ENCODE data around the gene INO80E.

INO80E gene

DNA sequence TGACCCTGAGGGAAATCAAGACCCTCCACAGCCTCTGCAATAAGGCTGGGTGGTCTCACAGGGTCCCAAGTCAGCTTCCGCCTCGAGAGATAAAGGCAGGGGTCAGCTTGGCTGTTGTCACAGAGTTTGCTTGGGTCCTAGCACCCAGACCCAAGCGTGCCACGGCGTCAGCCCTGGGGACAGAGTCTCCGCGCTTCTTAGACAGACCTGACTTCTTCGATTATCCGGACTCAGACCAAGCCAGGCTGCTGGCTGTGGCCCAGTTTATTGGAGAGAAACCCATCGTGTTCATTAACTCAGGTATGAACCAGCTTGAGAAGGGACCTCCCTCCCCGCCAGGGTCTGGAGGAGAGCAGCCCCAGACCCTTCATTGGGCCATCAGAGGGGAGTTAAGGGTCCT is 27.5 kb downstream of the INO80E start:
- no peak overlapping the region for H2AFZ ChIP-seq (ENCODE audit: low read depth, low read length)
- no peak overlapping the region for H2BK120ac ChIP-seq (ENCODE audit: low read depth, low read length)
- H2BK12ac ChIP-seq (ENCODE audit: low read length in 2 of 2): no peak overlapping the region
- no peak overlapping the region for H3K9ac ChIP-seq (ENCODE audit: low read length)
- no peak overlapping the region for H3K4me3 ChIP-seq (ENCODE audit: insufficient read depth in 1 of 2, low read depth in 1 of 2, low read length in 2 of 2)
- no peak for DNase-seq
- H2AK5ac ChIP-seq (ENCODE audit: low read length, severe bottlenecking): no peak overlapping the region
- H3K23ac ChIP-seq (ENCODE audit: low read length in 2 of 2): no peak overlapping the region
- no peak overlapping the region for H2BK5ac ChIP-seq (ENCODE audit: low read depth, low read length, poor library complexity, severe bottlenecking)
- no peak overlapping the region for H3K4ac ChIP-seq (ENCODE audit: low read depth in 1 of 2, low read length in 2 of 2)
- H2BK15ac ChIP-seq (ENCODE audit: low read depth, poor library complexity, severe bottlenecking): no peak overlapping the region
- no peak overlapping the region for H3K27ac ChIP-seq (ENCODE audit: low read length, poor library complexity, severe bottlenecking)
- H3K36me3 ChIP-seq (ENCODE audit: control insufficient read depth in 1 of 2, insufficient read depth in 2 of 2, low read depth in 1 of 2, low read length in 2 of 2): no peaks in the 10 kb centered on the region
- WGBS: 83% methylated on average over 11 of the region's 11 CpGs
- H3K4me1 ChIP-seq (ENCODE audit: control insufficient read depth, insufficient read depth, low read depth, low read length): peaks cover 13% of the 10 kb centered on the region
- no peaks in the 10 kb centered on the region for H3K9me3 ChIP-seq (ENCODE audit: control insufficient read depth, low read length)
- H3K4me2 ChIP-seq (ENCODE audit: low read length, poor library complexity, severe bottlenecking): no peak overlapping the region
- H3K18ac ChIP-seq (ENCODE audit: low read depth in 1 of 2, low read length in 2 of 2): no peak overlapping the region
- H3K27me3 ChIP-seq (ENCODE audit: control insufficient read depth in 1 of 2, insufficient read depth in 1 of 2, low read length in 2 of 2): peaks cover 39 to 71% of the 10 kb centered on the region in 2 experiments
- no peak overlapping the region for H3K14ac ChIP-seq (ENCODE audit: low read length in 2 of 2)
- no peak overlapping the region for H4K91ac ChIP-seq (ENCODE audit: low read length)
- H3K79me1 ChIP-seq (replicated peaks; ENCODE audit: low read length, poor library complexity, severe bottlenecking): no peaks in the 10 kb centered on the region
- H4K8ac ChIP-seq (ENCODE audit: low read length): no peak overlapping the region

DNA sequence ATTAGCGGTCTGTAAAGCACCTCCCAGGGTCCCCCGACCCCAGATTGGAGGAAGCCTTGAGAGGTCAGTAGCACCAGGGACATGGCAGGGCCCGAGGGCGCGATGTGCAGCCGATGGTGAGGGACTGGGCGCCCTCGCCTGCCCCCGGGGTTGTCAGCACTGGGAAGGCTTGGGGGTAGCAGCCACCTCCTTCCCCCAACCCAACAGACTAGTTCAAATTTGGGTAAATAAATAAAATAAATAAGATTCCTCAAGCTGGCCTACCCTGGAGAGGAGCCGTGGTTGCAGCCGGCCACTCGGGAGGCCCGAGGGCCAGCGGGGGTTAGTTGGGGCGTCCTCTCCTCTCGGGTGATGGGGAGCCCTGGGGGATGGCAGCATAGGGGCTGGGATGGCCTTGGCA is 28.4 kb downstream of the INO80E start:
- Histone ChIP-seq H3K9ac (ENCODE audit: low read length) (no peak overlapping the region), H4K91ac (ENCODE audit: low read length) (no peak overlapping the region), H3K4me2 (ENCODE audit: low read length, poor library complexity, severe bottlenecking) (no peak overlapping the region), H2BK120ac (ENCODE audit: low read depth, low read length) (no peak overlapping the region), H3K27me3 (ENCODE audit: control insufficient read depth in 1 of 2, insufficient read depth in 1 of 2, low read length in 2 of 2) (peaks cover 47 to 76% of the 10 kb centered on the region in 2 experiments), H2BK15ac (ENCODE audit: low read depth, poor library complexity, severe bottlenecking) (no peak overlapping the region), H3K4me3 (ENCODE audit: insufficient read depth in 1 of 2, low read depth in 1 of 2, low read length in 2 of 2) (no peak overlapping the region), H3K23ac (ENCODE audit: low read length in 2 of 2) (no peak overlapping the region), H2AFZ (ENCODE audit: low read depth, low read length) (no peak overlapping the region), H3K18ac (ENCODE audit: low read depth in 1 of 2, low read length in 2 of 2) (no peak overlapping the region), H2AK5ac (ENCODE audit: low read length, severe bottlenecking) (no peak overlapping the region), H3K79me1 (replicated peaks; ENCODE audit: low read length, poor library complexity, severe bottlenecking) (no peaks in the 10 kb centered on the region), H3K36me3 (ENCODE audit: control insufficient read depth in 1 of 2, insufficient read depth in 2 of 2, low read depth in 1 of 2, low read length in 2 of 2) (no peaks in the 10 kb centered on the region), H2BK5ac (ENCODE audit: low read depth, low read length, poor library complexity, severe bottlenecking) (no peak overlapping the region), H3K4me1 (ENCODE audit: control insufficient read depth, insufficient read depth, low read depth, low read length) (peaks cover 12% of the 10 kb centered on the region), H4K8ac (ENCODE audit: low read length) (no peak overlapping the region), H3K27ac (ENCODE audit: low read length, poor library complexity, severe bottlenecking) (no peak overlapping the region), H3K4ac (ENCODE audit: low read depth in 1 of 2, low read length in 2 of 2) (no peak overlapping the region), H3K14ac (ENCODE audit: low read length in 2 of 2) (no peak overlapping the region), H3K9me3 (ENCODE audit: control insufficient read depth, low read length) (no peaks in the 10 kb centered on the region), H2BK12ac (ENCODE audit: low read length in 2 of 2) (no peak overlapping the region)
- no peak for DNase-seq
- WGBS: 91% methylated on average over 15 of the region's 16 CpGs

GRCh38 chr16:30025156-30025555 is 29.1 kb downstream of the INO80E start:
- Histone ChIP-seq H2BK5ac (ENCODE audit: low read depth, low read length, poor library complexity, severe bottlenecking) (no peak overlapping the region), H3K27me3 (ENCODE audit: control insufficient read depth in 1 of 2, insufficient read depth in 1 of 2, low read length in 2 of 2) (peaks cover 54 to 78% of the 10 kb centered on the region in 2 experiments), H3K4me3 (ENCODE audit: insufficient read depth in 1 of 2, low read depth in 1 of 2, low read length in 2 of 2) (no peak overlapping the region), H2AFZ (ENCODE audit: low read depth, low read length) (no peak overlapping the region), H3K14ac (ENCODE audit: low read length in 2 of 2) (peak overlapping the region in 1 of 2 experiments; percentile 44), H4K91ac (ENCODE audit: low read length) (no peak overlapping the region), H3K9ac (ENCODE audit: low read length) (no peak overlapping the region), H2AK5ac (ENCODE audit: low read length, severe bottlenecking) (no peak overlapping the region), H3K4ac (ENCODE audit: low read depth in 1 of 2, low read length in 2 of 2) (no peak overlapping the region), H3K9me3 (ENCODE audit: control insufficient read depth, low read length) (no peaks in the 10 kb centered on the region), H3K36me3 (ENCODE audit: control insufficient read depth in 1 of 2, insufficient read depth in 2 of 2, low read depth in 1 of 2, low read length in 2 of 2) (no peaks in the 10 kb centered on the region), H3K4me2 (ENCODE audit: low read length, poor library complexity, severe bottlenecking) (no peak overlapping the region), H2BK120ac (ENCODE audit: low read depth, low read length) (no peak overlapping the region), H2BK12ac (ENCODE audit: low read length in 2 of 2) (no peak overlapping the region), H3K18ac (ENCODE audit: low read depth in 1 of 2, low read length in 2 of 2) (no peak overlapping the region), H2BK15ac (ENCODE audit: low read depth, poor library complexity, severe bottlenecking) (no peak overlapping the region), H3K4me1 (ENCODE audit: control insufficient read depth, insufficient read depth, low read depth, low read length) (peaks cover 11% of the 10 kb centered on the region), H3K79me1 (replicated peaks; ENCODE audit: low read length, poor library complexity, severe bottlenecking) (no peaks in the 10 kb centered on the region), H3K23ac (ENCODE audit: low read length in 2 of 2) (no peak overlapping the region), H3K27ac (ENCODE audit: low read length, poor library complexity, severe bottlenecking) (no peak overlapping the region), H4K8ac (ENCODE audit: low read length) (no peak overlapping the region)
- no peak for DNase-seq
- 80% methylated on average over 20 of the region's 20 CpGs for WGBS

DNA sequence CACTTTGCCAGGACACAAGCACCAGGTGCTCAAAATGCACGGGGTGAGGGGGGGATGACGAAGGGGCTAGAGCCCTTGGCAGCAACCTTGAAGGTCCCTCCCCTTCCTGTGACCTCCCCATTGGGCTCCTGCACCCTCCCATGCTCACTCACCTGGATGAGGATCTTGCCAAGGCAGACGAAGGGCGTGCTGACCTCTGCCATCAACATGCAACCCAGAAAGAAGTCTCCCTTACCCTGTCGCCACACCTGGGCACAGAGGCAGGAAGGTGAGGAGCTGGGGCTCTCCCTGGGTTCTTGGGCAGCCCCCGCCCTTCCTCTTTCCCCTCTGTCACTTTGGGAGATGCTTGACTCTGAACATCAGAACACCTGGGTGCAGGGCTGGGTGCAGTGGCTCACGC is 29.5 kb downstream of the INO80E start:
- Histone ChIP-seq H3K4me3 (ENCODE audit: insufficient read depth in 1 of 2, low read depth in 1 of 2, low read length in 2 of 2) (no peak overlapping the region), H3K14ac (ENCODE audit: low read length in 2 of 2) (no peak overlapping the region), H3K9me3 (ENCODE audit: control insufficient read depth, low read length) (no peaks in the 10 kb centered on the region), H2BK120ac (ENCODE audit: low read depth, low read length) (no peak overlapping the region), H2BK15ac (ENCODE audit: low read depth, poor library complexity, severe bottlenecking) (no peak overlapping the region), H3K18ac (ENCODE audit: low read depth in 1 of 2, low read length in 2 of 2) (no peak overlapping the region), H2BK5ac (ENCODE audit: low read depth, low read length, poor library complexity, severe bottlenecking) (no peak overlapping the region), H3K4me1 (ENCODE audit: control insufficient read depth, insufficient read depth, low read depth, low read length) (peaks cover 14% of the 10 kb centered on the region), H3K4me2 (ENCODE audit: low read length, poor library complexity, severe bottlenecking) (no peak overlapping the region), H3K36me3 (ENCODE audit: control insufficient read depth in 1 of 2, insufficient read depth in 2 of 2, low read depth in 1 of 2, low read length in 2 of 2) (no peaks in the 10 kb centered on the region), H3K9ac (ENCODE audit: low read length) (no peak overlapping the region), H3K23ac (ENCODE audit: low read length in 2 of 2) (no peak overlapping the region), H2AFZ (ENCODE audit: low read depth, low read length) (no peak overlapping the region), H3K79me1 (replicated peaks; ENCODE audit: low read length, poor library complexity, severe bottlenecking) (no peaks in the 10 kb centered on the region), H4K91ac (ENCODE audit: low read length) (no peak overlapping the region), H3K4ac (ENCODE audit: low read depth in 1 of 2, low read length in 2 of 2) (no peak overlapping the region), H3K27me3 (ENCODE audit: control insufficient read depth in 1 of 2, insufficient read depth in 1 of 2, low read length in 2 of 2) (peaks cover 58 to 82% of the 10 kb centered on the region in 2 experiments), H4K8ac (ENCODE audit: low read length) (no peak overlapping the region), H2BK12ac (ENCODE audit: low read length in 2 of 2) (no peak overlapping the region), H3K27ac (ENCODE audit: low read length, poor library complexity, severe bottlenecking) (no peak overlapping the region), H2AK5ac (ENCODE audit: low read length, severe bottlenecking) (no peak overlapping the region)
- WGBS: 60% methylated on average over 7 of the region's 7 CpGs
- DNase-seq: no peak

Measured in mesenchymal stem cell (in vitro differentiated cells and primary cell).